GM12801 (cell line): ENCODE measurements around the gene CDH3.

Source experiments
- TF ChIP-seq, protein P1 (sequence below): IDR thresholded peaks from one replicate; pipeline ENCODE4 v1.5.1; 2011; ENCODE audit warnings: control low read depth; ENCODE audit not compliant: insufficient read length; ENCODE audit errors: extremely low read depth

CDH3 gene

DNA sequence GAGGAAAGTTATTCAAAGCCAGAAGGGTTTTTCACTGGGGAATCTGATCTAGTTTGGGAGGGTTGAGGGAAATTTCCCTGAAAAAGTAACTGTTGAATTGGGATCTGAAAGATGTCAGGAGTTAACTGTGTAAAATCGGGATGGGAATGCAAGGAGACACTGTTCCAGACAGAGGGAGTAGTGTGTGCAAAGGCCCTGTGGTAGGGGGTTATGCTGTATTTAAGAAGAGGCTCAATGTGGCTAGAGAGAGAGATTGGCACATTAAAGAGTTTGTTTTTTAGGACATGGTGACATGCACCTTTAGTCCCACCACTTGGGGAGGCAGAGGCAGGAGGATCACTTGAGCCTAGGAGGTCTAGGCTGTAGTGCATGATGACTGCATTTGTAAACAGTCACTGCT lies 16.9 kb downstream of the CDH3 start:
- TF ChIP-seq, protein P1, sequence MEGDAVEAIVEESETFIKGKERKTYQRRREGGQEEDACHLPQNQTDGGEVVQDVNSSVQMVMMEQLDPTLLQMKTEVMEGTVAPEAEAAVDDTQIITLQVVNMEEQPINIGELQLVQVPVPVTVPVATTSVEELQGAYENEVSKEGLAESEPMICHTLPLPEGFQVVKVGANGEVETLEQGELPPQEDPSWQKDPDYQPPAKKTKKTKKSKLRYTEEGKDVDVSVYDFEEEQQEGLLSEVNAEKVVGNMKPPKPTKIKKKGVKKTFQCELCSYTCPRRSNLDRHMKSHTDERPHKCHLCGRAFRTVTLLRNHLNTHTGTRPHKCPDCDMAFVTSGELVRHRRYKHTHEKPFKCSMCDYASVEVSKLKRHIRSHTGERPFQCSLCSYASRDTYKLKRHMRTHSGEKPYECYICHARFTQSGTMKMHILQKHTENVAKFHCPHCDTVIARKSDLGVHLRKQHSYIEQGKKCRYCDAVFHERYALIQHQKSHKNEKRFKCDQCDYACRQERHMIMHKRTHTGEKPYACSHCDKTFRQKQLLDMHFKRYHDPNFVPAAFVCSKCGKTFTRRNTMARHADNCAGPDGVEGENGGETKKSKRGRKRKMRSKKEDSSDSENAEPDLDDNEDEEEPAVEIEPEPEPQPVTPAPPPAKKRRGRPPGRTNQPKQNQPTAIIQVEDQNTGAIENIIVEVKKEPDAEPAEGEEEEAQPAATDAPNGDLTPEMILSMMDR, result no peak

DNA sequence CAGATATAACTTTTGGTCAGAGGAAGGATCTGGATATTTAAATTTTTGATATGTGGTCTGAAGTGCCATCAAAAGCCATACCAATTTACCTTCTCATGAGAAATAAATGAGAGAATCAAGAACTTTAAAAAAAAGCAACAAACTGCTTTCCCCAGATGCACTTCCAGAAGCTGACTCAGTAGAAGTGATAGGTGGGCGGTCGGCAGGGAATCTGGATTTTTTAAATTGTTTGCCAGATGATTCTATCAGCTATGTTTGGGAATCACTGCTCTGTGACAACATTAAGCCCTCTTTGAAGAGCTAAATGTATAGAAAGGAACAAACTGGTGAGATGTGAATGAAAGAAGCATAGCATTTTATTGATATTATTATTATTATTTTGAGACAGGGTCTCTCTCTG lies 19.2 kb downstream of the CDH3 start:
- TF ChIP-seq, protein P1, result no peak

DNA sequence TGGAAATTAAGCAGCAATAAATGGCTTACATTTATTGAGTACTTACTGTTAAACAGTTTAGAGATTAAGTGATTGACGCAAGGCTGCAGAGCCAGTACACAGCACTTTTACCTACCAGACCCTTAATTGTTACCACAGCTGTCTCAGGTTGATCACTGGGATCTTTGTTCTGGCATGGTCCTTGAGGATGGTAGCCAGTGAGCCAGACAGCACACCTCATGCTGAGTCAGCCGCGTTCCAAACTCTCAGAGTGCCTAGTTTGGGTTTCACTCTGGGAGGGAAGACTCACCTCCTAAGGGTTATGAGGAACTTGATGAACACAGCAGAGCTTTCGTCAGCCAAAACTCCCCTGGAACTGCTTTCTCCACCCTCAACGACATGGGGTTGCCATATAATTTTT lies 20.4 kb downstream of the CDH3 start:
- TF ChIP-seq, protein P1, result no peak

DNA sequence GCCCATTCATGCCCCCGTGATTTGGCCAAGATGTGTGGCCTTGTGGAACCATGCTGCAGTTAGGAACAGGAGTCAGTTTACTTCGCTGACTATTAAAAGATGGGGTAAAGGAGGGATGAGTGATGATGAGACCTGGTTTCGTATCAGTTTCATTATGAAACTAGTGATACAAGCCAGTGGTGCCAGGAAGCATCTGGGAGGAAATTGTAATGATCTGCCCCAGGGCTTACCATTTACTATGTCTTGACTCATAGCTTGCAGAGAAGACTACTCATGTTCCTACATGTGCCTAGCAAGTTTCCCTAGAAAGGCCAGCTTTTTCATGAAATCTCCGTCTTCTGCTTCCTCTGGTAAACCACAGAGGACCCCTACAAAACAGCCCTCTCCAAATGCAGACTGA lies 23.2 kb downstream of the CDH3 start:
- TF ChIP-seq, protein P1, result no peak

DNA sequence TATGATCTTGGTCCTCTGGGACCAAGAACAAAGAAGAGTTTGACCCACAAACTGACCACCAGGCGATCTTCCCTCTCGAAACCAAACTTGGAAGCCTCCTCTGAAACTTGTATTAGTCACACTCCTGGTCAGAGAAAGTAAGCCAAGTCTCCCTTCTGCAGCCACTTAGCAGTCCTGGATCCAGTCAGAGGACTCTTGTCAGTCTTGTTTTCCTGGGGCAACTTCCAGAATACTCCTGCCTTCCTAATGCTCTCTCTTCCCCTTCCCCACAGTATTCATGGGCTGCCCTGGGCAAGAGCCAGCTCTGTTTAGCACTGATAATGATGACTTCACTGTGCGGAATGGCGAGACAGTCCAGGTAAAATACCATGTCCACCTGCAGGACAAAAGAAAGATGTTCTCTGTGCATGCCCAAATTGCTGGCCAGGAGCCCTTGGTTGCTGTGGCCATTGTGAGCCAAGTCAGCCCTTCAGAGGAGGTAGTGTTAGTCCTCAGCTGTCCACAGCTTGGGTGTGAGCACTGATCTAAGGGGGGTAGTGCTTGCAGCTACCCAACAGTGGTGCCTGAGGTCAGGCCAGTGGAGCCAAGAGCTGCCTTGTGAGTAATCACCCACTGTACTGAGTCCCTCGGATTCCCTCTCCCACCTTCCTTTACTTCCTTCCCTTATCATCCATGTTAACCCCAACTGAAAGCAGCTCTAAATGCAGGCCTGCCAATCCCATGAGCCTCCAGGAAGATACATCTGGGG lies 31.2 kb downstream of the CDH3 start:
- TF ChIP-seq, protein P1, result no peak

DNA sequence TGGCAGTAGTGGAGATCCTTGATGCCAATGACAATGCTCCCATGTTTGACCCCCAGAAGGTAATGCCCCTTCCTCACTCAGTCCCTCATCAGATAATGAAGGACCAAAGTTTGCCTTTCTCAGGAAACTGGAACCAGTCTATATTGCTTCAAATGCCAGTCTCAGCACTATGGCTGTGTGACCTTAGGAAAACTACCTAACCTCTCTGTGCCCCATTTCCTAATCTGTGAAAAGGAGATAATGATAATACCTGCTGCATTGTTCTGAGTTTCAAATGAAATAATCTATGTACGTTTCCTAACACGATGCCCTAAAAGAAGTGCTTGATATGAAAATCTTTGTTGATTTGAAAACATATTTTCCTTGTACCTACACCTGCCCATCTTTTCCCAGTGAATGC lies 35.9 kb downstream of the CDH3 start:
- TF ChIP-seq, protein P1, result no peak

DNA sequence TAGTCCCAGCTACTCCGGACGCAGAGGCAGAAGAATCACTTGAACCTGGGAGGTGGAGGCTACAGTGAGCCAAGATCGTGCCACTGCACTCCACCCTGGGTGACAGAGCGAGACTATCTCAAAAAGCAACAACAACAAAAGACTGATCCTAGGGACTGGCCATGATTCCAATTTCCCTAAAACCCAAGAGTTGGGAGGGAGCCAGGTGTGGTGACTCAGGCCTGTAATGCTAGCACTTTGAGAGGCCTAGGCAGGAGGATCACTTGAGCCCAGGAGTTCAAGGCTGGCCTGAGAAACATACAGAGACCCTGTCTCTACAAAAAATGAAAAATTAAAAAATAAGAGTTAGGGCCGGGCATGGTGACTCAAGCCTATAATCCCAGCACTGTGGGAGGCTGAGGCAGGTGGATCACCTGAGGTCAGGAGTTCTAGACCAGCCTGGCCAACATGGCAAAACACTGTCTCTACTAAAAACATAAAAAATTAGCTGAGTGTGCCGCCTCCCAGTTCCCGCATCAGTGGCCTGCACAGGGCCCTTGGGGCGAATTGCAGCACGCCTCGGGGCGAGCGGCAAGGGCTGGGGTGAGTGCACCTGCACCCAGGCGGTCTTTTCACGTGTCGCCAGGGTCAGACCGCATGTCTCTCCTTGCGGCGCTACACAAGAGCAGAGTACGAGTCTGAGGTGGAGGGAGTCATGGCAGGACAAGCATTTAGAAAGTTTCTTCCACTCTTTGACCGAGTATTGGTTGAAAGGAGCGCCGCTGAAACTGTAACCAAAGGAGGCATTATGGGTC lies 40.8 kb downstream of the CDH3 start:
- TF ChIP-seq, protein P1, result no peak
